HepG2 (cell line): Measurements from ENCODE around the gene RGS13. TPM values are rescaled to one million over a fixed set of nuclear protein-coding genes. Genes with fewer than 3 reads are reported as not detected.
A peak's percentile ranks its signal among the peaks of the same experiment; 100 is the strongest.

Experiments
- CEBPB ChIP-seq: IDR thresholded peaks from 2 replicates; pipeline ENCODE4 v1.6.1; 2011; ENCODE audit warnings: low read depth, low read length, improper control_type of control experiment, borderline replicate concordance
- FUBP1 ChIP-seq: sonication (generic); formaldehyde crosslinking; IDR thresholded peaks from 2 replicates; pipeline ENCODE4 v1.5.1; 2020; ENCODE audit warnings: missing genetic modification reagents, mild to moderate bottlenecking, borderline replicate concordance
- HNRNPL ChIP-seq: fragments of 200-400 bp; formaldehyde crosslinking; IDR thresholded peaks from 2 replicates; pipeline ENCODE4 v1.6.1; 2017; ENCODE audit warnings: mild to moderate bottlenecking, low read depth, low read length
- NAIF1 ChIP-seq: sonication (generic); formaldehyde crosslinking; IDR thresholded peaks from 2 replicates; pipeline ENCODE4 v1.5.0; 2020; ENCODE audit warnings: mild to moderate bottlenecking, missing genetic modification reagents, borderline replicate concordance
- RXRA ChIP-seq: sonication (generic); formaldehyde crosslinking; IDR thresholded peaks from 2 replicates; pipeline ENCODE4 v1.5.1; 2020; ENCODE audit warnings: missing genetic modification reagents
- STAT5B ChIP-seq: sonication (generic); formaldehyde crosslinking; IDR thresholded peaks from 2 replicates; pipeline ENCODE4 v1.4.0; 2020; ENCODE audit warnings: missing genetic modification reagents
- polyA plus RNA-seq, 8 experiments: library from polyadenylated mRNA; depleted of rRNA in 3 of 8; stranded (reverse) in 7 of 8; unstranded in 1 of 8; fragments of >200 nt; fragmentation: Illumina TruSeq in 4 of 8; extraction: Trizol in 4 of 8; gene quantifications; 2 replicates each; pipeline versions ENCODE4 v1.2.1 to v1.2.3, GENCODE V29; 2011 to 2016; ENCODE audit warnings: low read depth in 4 of 8, missing spikeins in 1 of 8, mixed read lengths in 1 of 8; ENCODE audit not compliant: insufficient read depth in 1 of 8
- total RNA-seq, 5 experiments: library from RNA; depleted of rRNA; stranded (reverse); fragments of >200 nt; fragmentation: Illumina TruSeq; extraction: Trizol; gene quantifications; 2 replicates each; pipeline ENCODE4 v1.2.3, GENCODE V29; 2016; ENCODE audit warnings: low read depth in 1 of 5
- TF ChIP-seq, protein P1 (sequence below): sonication (generic); formaldehyde crosslinking; IDR thresholded peaks from 2 replicates; pipeline ENCODE4 v1.5.0; 2020; ENCODE audit warnings: mild to moderate bottlenecking, missing genetic modification reagents
- TF ChIP-seq, protein P2 (sequence below): sonication (generic); formaldehyde crosslinking; IDR thresholded peaks from 2 replicates; pipeline ENCODE4 v1.5.0; 2020; ENCODE audit warnings: mild to moderate bottlenecking, missing genetic modification reagents, borderline replicate concordance
- TF ChIP-seq, protein P3 (sequence below): sonication (generic); formaldehyde crosslinking; IDR thresholded peaks from one replicate; pipeline ENCODE4 v1.5.1; 2020; ENCODE audit warnings: mild to moderate bottlenecking, missing genetic modification reagents; ENCODE audit errors: not compliant biosample characterization

Gene RGS13
- total and polyA plus RNA-seq, 2 of the 13 experiments (the other 11 are each of a cell fraction or from before 2014, with no cell fraction given), result not detected

DNA sequence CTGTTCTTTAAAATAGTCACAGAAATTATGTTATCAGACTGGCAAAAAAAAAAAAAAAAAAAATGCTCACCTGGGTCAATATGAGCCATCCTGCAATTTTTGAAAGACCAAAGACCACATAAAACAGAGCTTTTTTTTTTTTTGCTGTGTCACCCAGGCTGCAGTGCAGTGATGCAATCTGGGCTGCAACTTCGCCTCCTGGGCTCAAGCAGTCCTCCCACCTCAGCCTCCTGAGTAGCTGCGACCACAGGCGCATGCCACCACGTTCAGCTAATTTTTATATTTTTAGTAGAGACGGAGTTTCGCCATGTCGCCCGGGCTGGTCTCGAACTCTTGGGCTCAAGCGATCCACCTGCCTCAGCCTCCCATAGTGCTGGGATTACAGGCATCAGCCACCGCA is 62.8 kb downstream of the RGS13 start (continued):
- TF ChIP-seq, protein P1, sequence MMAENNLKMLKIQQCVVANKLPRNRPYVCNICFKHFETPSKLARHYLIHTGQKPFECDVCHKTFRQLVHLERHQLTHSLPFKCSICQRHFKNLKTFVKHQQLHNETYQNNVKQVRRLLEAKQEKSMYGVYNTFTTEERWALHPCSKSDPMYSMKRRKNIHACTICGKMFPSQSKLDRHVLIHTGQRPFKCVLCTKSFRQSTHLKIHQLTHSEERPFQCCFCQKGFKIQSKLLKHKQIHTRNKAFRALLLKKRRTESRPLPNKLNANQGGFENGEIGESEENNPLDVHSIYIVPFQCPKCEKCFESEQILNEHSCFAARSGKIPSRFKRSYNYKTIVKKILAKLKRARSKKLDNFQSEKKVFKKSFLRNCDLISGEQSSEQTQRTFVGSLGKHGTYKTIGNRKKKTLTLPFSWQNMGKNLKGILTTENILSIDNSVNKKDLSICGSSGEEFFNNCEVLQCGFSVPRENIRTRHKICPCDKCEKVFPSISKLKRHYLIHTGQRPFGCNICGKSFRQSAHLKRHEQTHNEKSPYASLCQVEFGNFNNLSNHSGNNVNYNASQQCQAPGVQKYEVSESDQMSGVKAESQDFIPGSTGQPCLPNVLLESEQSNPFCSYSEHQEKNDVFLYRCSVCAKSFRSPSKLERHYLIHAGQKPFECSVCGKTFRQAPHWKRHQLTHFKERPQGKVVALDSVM (CRISPR knock-in tag), result peak; percentile 98
- TF ChIP-seq NAIF1 (CRISPR knock-in tag) (no peak), HNRNPL (no peak), STAT5B (CRISPR knock-in tag) (no peak), RXRA (0 out of 2 replicates have a peak, but pooled peaks have one; percentile 26), CEBPB (peak; percentile 91), FUBP1 (CRISPR knock-in tag) (no peak)
- TF ChIP-seq, protein P2, sequence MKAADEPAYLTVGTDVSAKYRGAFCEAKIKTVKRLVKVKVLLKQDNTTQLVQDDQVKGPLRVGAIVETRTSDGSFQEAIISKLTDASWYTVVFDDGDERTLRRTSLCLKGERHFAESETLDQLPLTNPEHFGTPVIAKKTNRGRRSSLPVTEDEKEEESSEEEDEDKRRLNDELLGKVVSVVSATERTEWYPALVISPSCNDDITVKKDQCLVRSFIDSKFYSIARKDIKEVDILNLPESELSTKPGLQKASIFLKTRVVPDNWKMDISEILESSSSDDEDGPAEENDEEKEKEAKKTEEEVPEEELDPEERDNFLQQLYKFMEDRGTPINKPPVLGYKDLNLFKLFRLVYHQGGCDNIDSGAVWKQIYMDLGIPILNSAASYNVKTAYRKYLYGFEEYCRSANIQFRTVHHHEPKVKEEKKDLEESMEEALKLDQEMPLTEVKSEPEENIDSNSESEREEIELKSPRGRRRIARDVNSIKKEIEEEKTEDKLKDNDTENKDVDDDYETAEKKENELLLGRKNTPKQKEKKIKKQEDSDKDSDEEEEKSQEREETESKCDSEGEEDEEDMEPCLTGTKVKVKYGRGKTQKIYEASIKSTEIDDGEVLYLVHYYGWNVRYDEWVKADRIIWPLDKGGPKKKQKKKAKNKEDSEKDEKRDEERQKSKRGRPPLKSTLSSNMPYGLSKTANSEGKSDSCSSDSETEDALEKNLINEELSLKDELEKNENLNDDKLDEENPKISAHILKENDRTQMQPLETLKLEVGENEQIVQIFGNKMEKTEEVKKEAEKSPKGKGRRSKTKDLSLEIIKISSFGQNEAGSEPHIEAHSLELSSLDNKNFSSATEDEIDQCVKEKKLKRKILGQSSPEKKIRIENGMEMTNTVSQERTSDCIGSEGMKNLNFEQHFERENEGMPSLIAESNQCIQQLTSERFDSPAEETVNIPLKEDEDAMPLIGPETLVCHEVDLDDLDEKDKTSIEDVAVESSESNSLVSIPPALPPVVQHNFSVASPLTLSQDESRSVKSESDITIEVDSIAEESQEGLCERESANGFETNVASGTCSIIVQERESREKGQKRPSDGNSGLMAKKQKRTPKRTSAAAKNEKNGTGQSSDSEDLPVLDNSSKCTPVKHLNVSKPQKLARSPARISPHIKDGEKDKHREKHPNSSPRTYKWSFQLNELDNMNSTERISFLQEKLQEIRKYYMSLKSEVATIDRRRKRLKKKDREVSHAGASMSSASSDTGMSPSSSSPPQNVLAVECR (CRISPR knock-in tag), result no peak; the same call in 1 of the 2 replicates
- TF ChIP-seq, protein P3, sequence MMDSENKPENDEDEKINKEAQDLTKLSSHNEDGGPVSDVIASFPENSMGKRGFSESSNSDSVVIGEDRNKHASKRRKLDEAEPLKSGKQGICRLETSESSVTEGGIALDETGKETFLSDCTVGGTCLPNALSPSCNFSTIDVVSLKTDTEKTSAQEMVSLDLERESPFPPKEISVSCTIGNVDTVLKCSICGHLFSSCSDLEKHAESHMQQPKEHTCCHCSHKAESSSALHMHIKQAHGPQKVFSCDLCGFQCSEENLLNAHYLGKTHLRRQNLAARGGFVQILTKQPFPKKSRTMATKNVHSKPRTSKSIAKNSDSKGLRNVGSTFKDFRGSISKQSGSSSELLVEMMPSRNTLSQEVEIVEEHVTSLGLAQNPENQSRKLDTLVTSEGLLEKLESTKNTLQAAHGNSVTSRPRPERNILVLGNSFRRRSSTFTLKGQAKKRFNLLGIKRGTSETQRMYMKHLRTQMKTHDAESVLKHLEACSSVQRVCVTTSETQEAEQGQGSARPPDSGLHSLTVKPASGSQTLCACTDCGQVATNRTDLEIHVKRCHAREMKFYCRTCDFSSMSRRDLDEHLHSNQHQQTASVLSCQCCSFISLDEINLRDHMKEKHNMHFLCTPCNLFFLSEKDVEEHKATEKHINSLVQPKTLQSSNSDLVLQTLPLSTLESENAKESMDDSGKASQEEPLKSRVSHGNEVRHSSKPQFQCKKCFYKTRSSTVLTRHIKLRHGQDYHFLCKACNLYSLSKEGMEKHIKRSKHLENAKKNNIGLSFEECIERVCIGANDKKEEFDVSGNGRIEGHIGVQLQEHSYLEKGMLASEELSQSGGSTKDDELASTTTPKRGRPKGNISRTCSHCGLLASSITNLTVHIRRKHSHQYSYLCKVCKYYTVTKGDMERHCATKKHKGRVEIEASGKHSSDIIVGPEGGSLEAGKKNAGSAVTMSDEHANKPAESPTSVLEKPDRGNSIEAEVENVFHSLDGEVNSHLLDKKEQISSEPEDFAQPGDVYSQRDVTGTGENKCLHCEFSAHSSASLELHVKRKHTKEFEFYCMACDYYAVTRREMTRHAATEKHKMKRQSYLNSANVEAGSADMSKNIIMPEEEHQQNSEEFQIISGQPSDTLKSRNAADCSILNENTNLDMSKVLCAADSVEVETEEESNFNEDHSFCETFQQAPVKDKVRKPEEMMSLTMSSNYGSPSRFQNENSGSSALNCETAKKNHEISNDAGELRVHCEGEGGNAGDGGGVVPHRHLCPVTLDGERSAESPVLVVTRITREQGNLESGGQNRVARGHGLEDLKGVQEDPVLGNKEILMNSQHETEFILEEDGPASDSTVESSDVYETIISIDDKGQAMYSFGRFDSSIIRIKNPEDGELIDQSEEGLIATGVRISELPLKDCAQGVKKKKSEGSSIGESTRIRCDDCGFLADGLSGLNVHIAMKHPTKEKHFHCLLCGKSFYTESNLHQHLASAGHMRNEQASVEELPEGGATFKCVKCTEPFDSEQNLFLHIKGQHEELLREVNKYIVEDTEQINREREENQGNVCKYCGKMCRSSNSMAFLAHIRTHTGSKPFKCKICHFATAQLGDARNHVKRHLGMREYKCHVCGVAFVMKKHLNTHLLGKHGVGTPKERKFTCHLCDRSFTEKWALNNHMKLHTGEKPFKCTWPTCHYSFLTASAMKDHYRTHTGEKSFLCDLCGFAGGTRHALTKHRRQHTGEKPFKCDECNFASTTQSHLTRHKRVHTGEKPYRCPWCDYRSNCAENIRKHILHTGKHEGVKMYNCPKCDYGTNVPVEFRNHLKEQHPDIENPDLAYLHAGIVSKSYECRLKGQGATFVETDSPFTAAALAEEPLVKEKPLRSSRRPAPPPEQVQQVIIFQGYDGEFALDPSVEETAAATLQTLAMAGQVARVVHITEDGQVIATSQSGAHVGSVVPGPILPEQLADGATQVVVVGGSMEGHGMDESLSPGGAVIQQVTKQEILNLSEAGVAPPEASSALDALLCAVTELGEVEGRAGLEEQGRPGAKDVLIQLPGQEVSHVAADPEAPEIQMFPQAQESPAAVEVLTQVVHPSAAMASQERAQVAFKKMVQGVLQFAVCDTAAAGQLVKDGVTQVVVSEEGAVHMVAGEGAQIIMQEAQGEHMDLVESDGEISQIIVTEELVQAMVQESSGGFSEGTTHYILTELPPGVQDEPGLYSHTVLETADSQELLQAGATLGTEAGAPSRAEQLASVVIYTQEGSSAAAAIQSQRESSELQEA (CRISPR knock-in tag), result no peak
